AG04449 (cell line): ENCODE data around the gene SLC4A7.

Source experiments
- CTCF ChIA-PET: fragments of 350-600 bp; formaldehyde crosslinking; extraction: SDS; loops from one replicate; lab custom pipeline; 2021; ENCODE audit warnings: antibody characterized with exemption; lab: Yijun Ruan, JAX
- POLR2A ChIA-PET: fragments of 400-600, 350-600 bp; formaldehyde crosslinking; extraction: SDS; loops from one replicate; lab custom pipeline; 2020; ENCODE audit warnings: antibody characterized with exemption, inconsistent platforms; lab: Yijun Ruan, JAX
- DNase-seq: peaks from one replicate; pipeline ENCODE4 v3.0.0-alpha.2; 2010; ENCODE audit warnings: low read depth, low spot score
- H3K4me3 ChIP-seq: 2 replicates; pipeline ENCODE4 v1.5.1; 2011; ENCODE audit warnings: low read depth, mild to moderate bottlenecking, control low read depth, low read length
- CTCF ChIP-seq: IDR thresholded peaks from one replicate; pipeline ENCODE4 v1.5.1; 2011; ENCODE audit warnings: mild to moderate bottlenecking, moderate library complexity, low read length, control low read depth, inconsistent platforms; ENCODE audit not compliant: insufficient read depth; ENCODE audit errors: missing control alignments

Gene SLC4A7

GRCh38 chr3:27323087-27323570 lies 161.1 kb downstream of the SLC4A7 start:
- ChIA-PET CTCF (interaction anchor here (5.2 kb wide), 1 partner anchor 11 kb away, joined by 36 read pairs; no protein-coding TSS in a partner anchor), POLR2A (no interaction called here)
- H3K4me3 ChIP-seq, result no peak overlapping the region
- no peak for TF ChIP-seq CTCF
- DNase-seq, result no peak
